HG03108 (cell line): Measurements from ENCODE around the gene LRMDA.

Experiments
- ATAC-seq: cut with Tn5 transposase; IDR thresholded peaks from one replicate; pipeline ENCODE4 v1.9.1; 2021; ENCODE audit warnings: moderate library complexity; ENCODE audit not compliant: unreplicated experiment

LRMDA gene

DNA sequence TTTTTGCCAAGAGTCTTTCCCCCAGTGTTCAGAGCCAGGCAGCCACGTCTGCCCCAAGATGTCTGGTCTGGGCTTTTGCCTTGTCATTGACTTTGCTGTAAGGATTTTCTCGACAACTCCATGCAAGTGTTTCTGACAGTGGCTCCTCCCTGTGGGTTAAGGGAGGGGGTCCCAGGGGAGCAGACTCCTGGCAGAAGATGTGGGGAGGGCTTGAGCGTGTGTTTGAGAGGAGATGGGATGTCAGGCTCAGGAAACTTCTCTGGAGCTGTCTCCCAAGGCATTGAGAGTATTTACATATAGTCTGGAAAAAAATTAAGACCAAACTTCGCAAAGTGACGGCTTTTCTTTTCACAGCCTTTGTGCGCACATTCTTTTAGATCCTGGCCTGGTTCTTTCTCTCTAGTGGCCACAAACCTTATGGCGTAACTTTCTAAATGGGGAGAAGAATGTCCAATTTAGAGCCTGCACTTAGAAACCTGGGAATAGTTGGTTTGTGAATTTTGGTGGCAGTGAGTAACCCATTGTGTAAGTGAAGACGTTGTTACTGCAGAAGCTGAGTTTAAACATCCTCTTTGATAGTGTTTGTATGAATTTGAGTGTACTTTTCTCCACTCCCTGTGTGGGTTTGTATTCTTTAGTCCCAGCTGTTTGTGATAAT, 201.5 kb downstream of the LRMDA start:
- no peak for ATAC-seq

DNA sequence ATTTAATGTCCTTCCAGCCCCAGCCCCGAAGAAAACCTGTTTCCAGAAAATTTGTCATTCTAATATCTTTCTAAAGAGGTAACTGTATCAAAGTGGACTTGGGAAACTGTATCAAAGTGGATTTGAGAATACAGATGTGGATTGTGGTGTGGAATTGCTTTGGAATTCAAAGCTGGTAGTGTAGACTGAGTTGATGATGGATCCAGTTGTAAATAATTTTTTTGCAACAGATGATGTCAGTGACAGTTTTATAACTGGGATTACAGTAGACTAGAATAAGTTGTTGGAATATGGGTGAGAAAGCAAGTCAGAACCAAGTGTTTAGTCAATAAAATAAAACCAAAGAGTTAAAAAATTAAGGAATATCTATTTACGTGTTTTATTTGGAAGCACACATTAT, 202.1 kb downstream of the LRMDA start:
- ATAC-seq: no peak

DNA sequence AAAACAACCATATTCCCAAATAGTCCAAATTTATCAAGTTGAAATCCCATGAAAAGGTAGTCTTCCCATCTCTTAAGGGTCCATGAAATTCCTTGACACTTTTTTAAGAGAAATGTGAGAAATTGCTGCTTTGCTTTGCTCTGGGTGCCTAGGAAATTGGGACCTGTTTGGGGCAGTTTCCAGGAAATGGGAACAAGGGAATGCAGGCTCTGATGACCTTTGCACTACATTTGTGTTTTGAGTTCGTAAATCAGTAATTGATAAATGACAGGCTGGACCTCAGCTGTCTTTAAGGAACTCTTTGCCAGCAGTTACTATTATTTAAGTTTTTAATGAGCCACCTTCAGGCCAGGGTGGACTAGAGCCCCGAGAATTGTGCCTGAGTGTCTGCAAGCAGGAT, 203.5 kb downstream of the LRMDA start:
- ATAC-seq: no peak

DNA sequence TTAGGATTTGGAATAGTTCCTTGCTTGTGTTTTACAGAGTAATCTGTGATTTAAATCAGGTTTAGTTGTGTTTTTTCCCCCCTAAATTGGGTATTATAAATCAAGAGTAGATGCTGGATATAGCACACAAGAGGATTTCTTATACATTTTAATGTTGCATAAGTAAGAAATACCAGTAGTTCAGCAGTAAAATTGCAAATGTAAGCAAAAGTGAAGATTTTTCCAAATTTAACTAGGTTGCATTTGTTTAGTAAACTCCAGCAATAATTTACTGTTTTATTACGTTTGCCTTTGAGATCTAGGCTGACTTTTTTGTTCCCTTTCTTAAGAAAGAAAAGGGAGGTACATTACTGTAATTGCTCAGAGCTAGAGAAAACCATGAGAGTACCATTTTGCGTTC, 207.3 kb downstream of the LRMDA start:
- no peak for ATAC-seq

GRCh38 chr10:75639736-75640135, 208.3 kb downstream of the LRMDA start:
- no peak for ATAC-seq

DNA sequence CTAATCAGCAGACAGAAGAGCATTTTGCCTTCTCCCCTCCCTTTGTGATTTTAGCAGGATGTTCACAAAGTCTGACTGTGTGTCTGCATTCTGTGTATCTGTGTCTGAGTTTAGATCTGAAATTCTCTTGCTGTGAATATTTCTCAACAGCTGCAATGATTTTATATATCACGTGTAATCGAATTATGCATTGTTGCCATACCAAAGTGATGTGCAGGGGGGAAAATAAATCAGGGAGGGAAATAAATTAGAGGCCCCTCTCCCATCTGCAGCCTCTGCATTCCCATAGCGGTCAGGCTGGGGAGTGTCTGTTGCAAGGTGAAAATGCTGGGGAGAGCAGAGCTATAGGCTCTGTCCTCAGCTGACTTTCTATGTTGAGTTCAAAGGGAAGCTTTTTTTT, 209.0 kb downstream of the LRMDA start:
- ATAC-seq: no peak

DNA sequence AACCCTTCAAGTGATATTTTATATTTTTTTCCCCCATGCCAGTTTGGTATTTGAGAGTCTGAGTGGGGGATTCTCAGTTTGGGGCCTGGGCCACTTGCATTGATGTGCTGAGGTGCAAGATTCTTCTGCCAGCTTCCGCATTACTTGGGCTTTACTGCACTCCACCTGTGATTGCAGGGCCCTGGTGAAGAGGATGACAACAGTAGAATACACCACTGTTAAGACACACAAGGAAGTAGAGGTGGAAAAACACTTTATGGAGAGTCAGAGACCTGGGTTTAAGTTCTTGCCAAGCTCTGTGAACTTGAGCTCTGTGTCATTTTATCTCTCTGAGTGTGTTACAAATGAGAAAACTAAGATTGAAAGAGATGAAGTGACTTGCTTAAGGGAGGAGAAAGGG, 209.4 kb downstream of the LRMDA start:
- no peak for ATAC-seq

- ATAC-seq: no peak
Observed at GRCh38 chr10:75643405-75643804, 212.0 kb downstream of the LRMDA start.

DNA sequence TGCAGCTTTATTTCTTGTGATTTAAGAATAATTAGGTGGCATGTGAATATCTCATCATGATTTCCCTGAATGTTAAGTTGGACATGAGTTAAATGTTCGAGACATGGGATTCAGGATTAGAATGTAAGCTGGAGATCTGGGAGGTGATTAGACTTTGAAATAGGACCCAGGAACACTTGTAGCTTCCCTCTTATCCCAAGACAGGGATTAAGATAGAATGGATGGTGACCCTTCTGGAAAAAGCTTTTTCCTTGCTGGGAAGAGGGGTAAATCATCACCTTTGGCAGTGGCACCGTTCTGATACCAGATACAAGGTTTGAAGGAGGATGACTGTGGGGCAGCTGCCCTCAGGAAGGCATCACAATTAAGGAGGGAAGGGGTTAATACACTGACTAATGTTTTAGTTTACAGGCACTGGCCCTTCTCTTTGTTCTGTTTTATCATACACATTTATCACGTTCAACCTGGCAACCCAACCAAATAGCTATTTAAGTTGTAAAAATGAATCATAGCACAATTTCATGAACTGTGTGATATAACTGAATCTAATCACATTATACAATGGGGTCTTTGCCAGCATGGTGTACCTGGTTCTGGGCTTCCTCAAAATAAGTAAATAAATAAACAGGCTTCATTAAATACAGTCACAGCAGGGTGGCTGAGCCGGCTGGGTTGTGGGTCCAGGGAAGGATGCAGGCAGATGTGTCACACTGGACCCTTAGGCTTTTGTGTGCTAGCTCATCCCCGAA, 212.7 kb downstream of the LRMDA start:
- no peak for ATAC-seq

DNA sequence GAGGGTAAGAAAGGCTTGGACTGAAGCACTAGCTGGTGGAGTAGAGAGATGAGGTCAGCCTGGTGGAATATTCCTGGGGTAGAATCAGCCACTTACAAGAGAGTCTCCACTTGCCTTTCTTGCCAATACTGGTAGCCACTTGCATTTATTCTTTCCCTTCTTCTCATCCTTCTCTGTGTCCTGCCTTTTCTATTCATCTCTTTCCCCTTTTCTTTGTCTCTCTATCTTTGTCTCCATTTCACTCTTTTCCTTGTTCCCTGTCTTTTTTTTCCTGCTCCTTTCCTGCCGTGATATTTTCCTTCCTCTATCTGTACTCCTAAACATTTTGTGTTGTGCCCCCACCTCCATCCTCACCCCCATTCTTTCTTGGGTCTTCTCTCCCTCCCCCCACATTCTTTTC, 214.3 kb downstream of the LRMDA start:
- ATAC-seq: no peak

GRCh38 chr10:75646218-75646915, 214.9 kb downstream of the LRMDA start:
- ATAC-seq: no peak

DNA sequence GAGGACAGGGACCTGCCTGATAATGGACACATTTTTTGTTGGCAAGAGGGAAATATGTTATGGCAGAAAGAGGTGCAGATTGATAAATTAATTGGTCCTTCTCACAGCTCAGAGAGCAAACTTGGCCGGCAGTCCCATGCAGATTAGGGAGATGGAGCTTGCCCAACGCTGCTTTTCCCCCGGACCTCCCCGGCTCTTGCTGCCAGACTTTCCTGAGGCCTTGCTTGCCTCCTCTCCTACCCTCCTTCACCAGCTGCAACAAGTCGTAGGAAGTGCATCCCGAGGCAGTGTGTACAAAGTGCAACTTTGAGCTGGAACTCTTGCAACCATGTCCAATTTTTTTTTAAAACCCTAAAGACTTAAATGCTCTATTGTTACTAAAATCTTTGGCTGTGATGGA, 215.5 kb downstream of the LRMDA start:
- no peak for ATAC-seq

DNA sequence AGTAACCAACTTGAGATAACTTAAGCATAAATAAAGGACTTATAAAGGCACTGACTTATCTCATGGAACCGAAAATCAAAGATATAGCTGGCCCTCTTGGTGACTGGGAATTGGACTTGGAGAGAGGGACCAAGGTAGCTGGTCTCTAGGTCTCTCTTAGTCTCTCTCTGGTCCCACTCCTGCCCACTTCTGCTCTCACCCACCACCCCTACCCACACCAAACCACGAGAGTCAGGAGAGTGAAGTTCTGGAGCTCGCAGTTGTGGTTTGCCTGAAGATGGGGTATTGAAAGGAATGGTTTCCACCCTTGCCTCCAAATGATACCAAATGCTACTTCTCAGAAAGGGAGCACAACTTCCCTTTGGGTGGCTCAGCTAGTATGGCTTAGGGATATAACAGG, 216.3 kb downstream of the LRMDA start:
- ATAC-seq: no peak

- ATAC-seq: no peak
Observed at GRCh38 chr10:75648351-75648750, 216.9 kb downstream of the LRMDA start.

GRCh38 chr10:75648854-75649253, 217.4 kb downstream of the LRMDA start:
- ATAC-seq: no peak

GRCh38 chr10:75649466-75649865, 218.0 kb downstream of the LRMDA start:
- no peak for ATAC-seq

DNA sequence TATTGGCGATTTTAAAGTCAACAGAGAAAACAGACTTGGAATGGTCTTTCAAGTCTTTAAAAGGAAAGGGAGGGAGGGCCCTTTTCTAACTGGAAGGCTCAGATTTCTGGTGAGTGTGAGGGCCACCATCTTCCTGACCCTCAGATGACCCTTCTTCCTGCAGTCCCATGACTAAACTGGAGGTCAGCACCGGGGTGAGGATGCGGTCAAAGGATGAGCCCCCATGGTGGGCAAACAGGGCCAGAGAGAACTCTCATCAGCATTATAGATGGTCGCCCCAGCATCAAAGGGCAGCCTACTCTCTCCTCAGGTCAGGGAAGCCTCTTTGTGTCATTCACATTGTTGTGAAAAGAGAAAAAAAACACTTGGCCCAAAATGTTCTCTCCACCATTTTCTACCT, 219.2 kb downstream of the LRMDA start:
- ATAC-seq: no peak

DNA sequence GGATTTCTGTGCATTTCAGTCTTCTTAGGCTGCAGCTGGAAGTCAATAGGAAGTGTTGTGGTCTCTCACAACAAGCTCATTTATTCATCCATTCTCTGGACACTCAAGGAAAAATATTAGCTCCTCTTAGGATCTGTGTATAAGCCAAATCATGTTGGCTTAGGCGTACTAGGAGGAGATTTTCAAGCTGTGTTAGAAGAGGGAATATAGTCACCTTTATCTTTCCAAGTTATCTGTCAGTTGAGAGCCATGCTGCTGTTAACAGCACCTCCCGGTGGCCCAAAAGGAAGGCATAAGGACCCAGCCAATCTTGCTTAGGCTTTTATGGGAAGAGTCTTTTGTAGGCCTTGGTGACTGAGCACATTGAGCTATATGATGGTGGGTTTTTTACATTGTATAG, 220.0 kb downstream of the LRMDA start:
- no peak for ATAC-seq

GRCh38 chr10:75652146-75652740, 220.8 kb downstream of the LRMDA start:
- no peak for ATAC-seq

- ATAC-seq: no peak
Observed at GRCh38 chr10:75653761-75654160, 222.3 kb downstream of the LRMDA start.

- ATAC-seq: no peak
Observed at GRCh38 chr10:75654171-75654771, 222.8 kb downstream of the LRMDA start.
